Activated CD4-positive, alpha-beta T cell treated with anti-CD3 and anti-CD28 coated beads for 36 hours (primary cell): ENCODE data around the gene UVSSA. TPM values are rescaled to one million over a fixed set of nuclear protein-coding genes. Genes with fewer than 3 reads are reported as not detected.
"Not testable (repeated sequence)": the region's sequence is repeated elsewhere in the genome, so short reads cannot be mapped to it uniquely, and the experiment has no call there.

ENCODE experiments used
- ATAC-seq: fragments of 200-7000 bp; cut with Tn5 transposase; one replicate; pipeline ENCODE4 v1.10.0; 2021; ENCODE audit warnings: mild to moderate bottlenecking, moderate library complexity
- CTCF ChIA-PET: fragments of 350-600 bp; sonication (Branson Sonifier 250); formaldehyde crosslinking; loops from one replicate; lab custom pipeline; 2021; ENCODE audit warnings: antibody characterized with exemption; lab: Charles Lee
- POLR2A ChIA-PET: fragments of 350-600 bp; sonication (Branson Sonifier 250); formaldehyde crosslinking; loops from one replicate; lab custom pipeline; 2021; ENCODE audit warnings: antibody characterized with exemption, inconsistent platforms; lab: Charles Lee
- DNase-seq: peaks from one replicate; pipeline ENCODE4 v3.0.0-alpha.2; 2020
- H3K27ac Mint-ChIP-seq: one replicate; pipeline ENCODE4 v1.8.0; 2021; ENCODE audit warnings: mixed read lengths
- H3K27me3 Mint-ChIP-seq: one replicate; pipeline ENCODE4 v1.8.0; 2021; ENCODE audit warnings: mixed read lengths
- H3K36me3 Mint-ChIP-seq: one replicate; pipeline ENCODE4 v1.8.0; 2021; ENCODE audit warnings: low read depth, mixed read lengths
- H3K4me1 Mint-ChIP-seq: one replicate; pipeline ENCODE4 v1.8.0; 2021; ENCODE audit warnings: mixed read lengths
- H3K4me3 Mint-ChIP-seq: one replicate; pipeline ENCODE4 v1.8.0; 2021; ENCODE audit warnings: mild to moderate bottlenecking, moderate library complexity, mixed read lengths
- H3K9me3 Mint-ChIP-seq: one replicate; pipeline ENCODE4 v1.8.0; 2021; ENCODE audit warnings: low read depth, mixed read lengths
- intact Hi-C, 2 experiments: fragments of 100-400 bp; cut with DNase I in 1 of 2; cut with micrococcal nuclease in 1 of 2; formaldehyde crosslinking; loops; one replicate each; pipeline versions ENCODE4 v1.14.2 to v1.15.1; 2022 to 2024; cut with DNase I, micrococcal nuclease
- total RNA-seq, 2 experiments: library from RNA; stranded (reverse); gene quantifications; one replicate each; pipeline ENCODE4 v1.2.3, GENCODE V29; 2021

UVSSA gene
- total RNA-seq, 2 experiments from 2014 or later: 14.8 to 18.1 TPM

DNA sequence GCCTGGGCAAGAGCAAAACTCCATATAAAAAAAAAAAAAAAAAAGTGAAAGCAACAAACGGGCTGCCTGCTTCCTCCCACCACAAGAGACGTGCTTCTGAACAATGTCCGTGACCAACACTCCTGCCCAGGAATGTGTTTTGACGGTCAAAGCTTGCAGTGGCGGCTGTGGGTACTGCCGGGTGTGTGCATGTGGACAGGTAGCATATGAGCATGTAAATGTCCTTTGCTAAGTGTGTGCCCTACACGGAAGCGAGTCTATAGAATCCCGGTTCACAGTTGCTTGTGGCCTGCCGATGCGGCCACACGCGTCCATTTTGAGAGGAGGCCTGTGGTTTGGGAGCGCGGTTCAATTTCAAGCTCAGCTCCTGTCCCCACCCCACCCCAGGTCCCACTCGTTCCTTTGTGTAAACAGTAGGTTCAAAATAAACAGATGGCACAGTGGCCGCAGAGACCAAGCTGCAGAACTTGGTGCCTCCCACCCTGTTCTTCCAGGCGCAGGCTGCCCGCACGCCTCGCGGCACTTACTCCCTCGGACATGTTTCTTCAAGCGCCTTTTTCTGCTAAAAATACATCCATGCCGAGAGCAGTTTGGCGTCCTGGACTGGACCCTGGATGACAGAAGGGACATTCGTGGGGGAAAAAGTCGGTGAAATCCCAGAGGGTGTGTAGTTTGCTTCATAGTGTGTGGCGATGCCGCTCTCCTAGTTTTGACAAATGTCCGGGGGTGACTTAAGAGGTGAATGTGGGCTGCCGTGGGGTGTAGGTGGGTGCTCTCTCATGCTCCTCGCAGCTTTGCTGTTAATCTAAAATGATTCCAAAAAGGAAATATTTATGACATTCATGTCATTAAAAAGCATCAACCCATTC lies 70.7 kb downstream of the UVSSA start:
- no peaks in the 10 kb centered on the region for H3K9me3 Mint-ChIP-seq
- CTCF ChIA-PET: no interaction called here
- POLR2A ChIA-PET: no interaction called here
- no peak overlapping the region for H3K4me3 Mint-ChIP-seq
- no peaks in the 10 kb centered on the region for H3K36me3 Mint-ChIP-seq
- intact Hi-C loops: no loop called here
- DNase-seq: no peak
- no peak for ATAC-seq
- peaks cover 3% of the 10 kb centered on the region for H3K4me1 Mint-ChIP-seq
- H3K27me3 Mint-ChIP-seq: peaks cover 36% of the 10 kb centered on the region
- no peak overlapping the region for H3K27ac Mint-ChIP-seq

GRCh38 chr4:1418494-1419285 lies 71.7 kb downstream of the UVSSA start:
- peaks cover 30% of the 10 kb centered on the region for H3K27me3 Mint-ChIP-seq
- CTCF ChIA-PET: no interaction called here
- H3K36me3 Mint-ChIP-seq: no peaks in the 10 kb centered on the region
- H3K4me1 Mint-ChIP-seq: peaks cover 3% of the 10 kb centered on the region
- DNase-seq (no peak), ATAC-seq (no peak)
- H3K27ac Mint-ChIP-seq: no peak overlapping the region
- intact Hi-C loops: no loop called here
- H3K9me3 Mint-ChIP-seq: no peaks in the 10 kb centered on the region
- H3K4me3 Mint-ChIP-seq: no peak overlapping the region
- POLR2A ChIA-PET: no interaction called here

DNA sequence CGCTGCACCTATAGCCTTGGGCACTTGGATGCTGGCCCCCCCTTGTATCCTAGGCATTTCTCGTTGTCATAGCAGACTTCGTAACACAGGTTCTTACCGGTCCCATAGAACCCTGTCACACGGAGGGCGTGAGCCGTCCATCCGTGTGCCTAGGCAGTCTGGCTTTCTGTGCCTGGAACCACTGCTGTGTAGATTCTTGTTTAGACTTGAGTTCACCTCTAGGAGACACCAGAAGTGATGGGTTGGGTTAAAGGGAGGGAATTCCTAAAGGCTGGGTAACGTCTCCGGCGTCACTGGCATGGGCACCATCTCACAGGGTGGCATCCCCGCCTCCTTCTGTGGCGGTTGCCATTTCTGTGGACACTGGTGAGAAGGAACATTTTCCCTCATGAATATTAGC lies 72.7 kb downstream of the UVSSA start:
- Mint-ChIP-seq H3K9me3 (no peaks in the 10 kb centered on the region), H3K36me3 (no peaks in the 10 kb centered on the region), H3K4me1 (no peaks in the 10 kb centered on the region), H3K27me3 (peaks cover 28% of the 10 kb centered on the region), H3K4me3 (no peak overlapping the region), H3K27ac (no peak overlapping the region)
- intact Hi-C loops: no loop called here
- POLR2A ChIA-PET: no interaction called here
- no peak for ATAC-seq
- DNase-seq: no peak
- CTCF ChIA-PET: no interaction called here

GRCh38 chr4:1421657-1422056 lies 74.6 kb downstream of the UVSSA start:
- Mint-ChIP-seq H3K4me3 (no peak overlapping the region), H3K9me3 (no peaks in the 10 kb centered on the region), H3K36me3 (no peaks in the 10 kb centered on the region), H3K27ac (no peak overlapping the region), H3K27me3 (peaks cover 20% of the 10 kb centered on the region), H3K4me1 (no peaks in the 10 kb centered on the region)
- ATAC-seq: no peak
- intact Hi-C loops: no loop called here
- ChIA-PET POLR2A (no interaction called here), CTCF (no interaction called here)
- no peak for DNase-seq

- no peak overlapping the region for H3K27ac Mint-ChIP-seq
- CTCF ChIA-PET: no interaction called here
Observed at GRCh38 chr4:1427010-1427409, 80.0 kb downstream of the UVSSA start.

DNA sequence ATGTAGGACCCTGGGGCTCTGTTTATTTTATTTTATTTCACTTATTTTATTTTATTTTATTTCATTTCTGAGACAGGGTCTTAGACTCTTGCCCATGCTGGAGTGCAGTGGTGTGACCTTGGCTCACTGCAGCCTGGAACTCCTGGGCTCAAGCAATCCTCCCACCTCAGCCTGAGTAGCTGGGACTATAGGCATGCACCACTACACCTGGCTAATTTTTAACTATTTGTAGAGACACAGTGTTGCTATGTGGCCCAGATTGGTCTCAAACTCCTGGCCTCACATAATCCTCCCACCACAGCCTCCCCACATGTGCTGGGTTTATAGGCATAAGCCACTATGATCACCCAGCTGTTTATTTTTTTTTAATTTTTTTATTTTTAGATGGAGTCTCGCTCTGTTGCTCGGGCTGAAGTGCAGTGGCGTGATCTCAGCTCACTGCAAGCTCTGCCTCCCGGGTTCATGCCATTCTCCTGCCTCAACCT lies 96.7 kb downstream of the UVSSA start:
- intact Hi-C loops, CTCF ChIA-PET, POLR2A ChIA-PET, DNase-seq, H3K27ac Mint-ChIP-seq, H3K27me3 Mint-ChIP-seq, H3K4me1 Mint-ChIP-seq, ATAC-seq, H3K9me3 Mint-ChIP-seq, H3K36me3 Mint-ChIP-seq, H3K4me3 Mint-ChIP-seq: not testable (repeated sequence)

More at GRCh38 chr4:1427010-1427409, 80.0 kb downstream of the UVSSA start:
- intact Hi-C loops: no loop called here
- H3K9me3 Mint-ChIP-seq: no peaks in the 10 kb centered on the region
- no peaks in the 10 kb centered on the region for H3K36me3 Mint-ChIP-seq
- POLR2A ChIA-PET: no interaction called here
- H3K4me1 Mint-ChIP-seq: no peaks in the 10 kb centered on the region
- ATAC-seq (no peak), DNase-seq (no peak)
- no peak overlapping the region for H3K4me3 Mint-ChIP-seq
- H3K27me3 Mint-ChIP-seq: peaks cover 8% of the 10 kb centered on the region

Other genes starting within 250 kb of the UVSSA start
- gene RNF212, start 233.6 kb upstream of the UVSSA start, total RNA-seq: 1 to 10 TPM; 2.4 to 5.6 TPM
- gene SPON2, start 174.6 kb upstream of the UVSSA start, total RNA-seq: 1 to 10 TPM; 7.5 to 8.5 TPM
- gene CTBP1, start 98.1 kb upstream of the UVSSA start, total RNA-seq: 100 to 1,000 TPM; 152 to 177 TPM
- 10 to 100 TPM; 38.9 to 40.4 TPM for gene MAEA, start 57.3 kb upstream of the UVSSA start, total RNA-seq
- gene NKX1-1, start 59.2 kb downstream of the UVSSA start, total RNA-seq: not detected